Heart right ventricle (tissue), 16 donors: ENCODE results near the gene RNF149. TPM values are rescaled to one million over a fixed set of nuclear protein-coding genes. Genes with fewer than 3 reads are reported as not detected.
A peak's percentile ranks its signal among the peaks of the same experiment; 100 is the strongest.

Source experiments
- ATAC-seq, 8 donors: fragments of 200-7000 bp; cut with Tn5 transposase; one replicate each; pipeline ENCODE4 v1.9.1; 2020; ENCODE audit warnings: mild to moderate bottlenecking in 8 of 8, moderate library complexity in 8 of 8, moderate number of reproducible peaks in 1 of 8
- DNase-seq, 2 donors: peaks; one replicate each; pipeline ENCODE4 v3.0.0-alpha.2; 2020
- H3K27ac ChIP-seq, 10 donors: fragments of 200-600 bp; sonication (generic) in 2 of 10; one replicate each; pipeline versions ENCODE4 v1.5.0 to v1.8.0; 2020 to 2022; ENCODE audit warnings: mild to moderate bottlenecking in 3 of 10
- H3K27me3 ChIP-seq, 7 donors: fragments of 200-600 bp; one replicate each; pipeline ENCODE4 v1.8.0; 2021 to 2022; ENCODE audit warnings: mild to moderate bottlenecking in 2 of 7
- H3K36me3 ChIP-seq, 9 donors: fragments of 200-600 bp; sonication (generic) in 1 of 9; one replicate each; pipeline versions ENCODE4 v1.5.0 to v1.8.0; 2020 to 2022; ENCODE audit warnings: mild to moderate bottlenecking in 2 of 9
- H3K4me1 ChIP-seq, 9 donors: fragments of 200-600 bp; sonication (generic) in 1 of 9; one replicate each; pipeline versions ENCODE4 v1.5.0 to v1.8.0; 2020 to 2022; ENCODE audit warnings: mild to moderate bottlenecking in 4 of 9
- H3K4me3 ChIP-seq, 10 donors: fragments of 200-600 bp; sonication (generic) in 2 of 10; one replicate each; pipeline versions ENCODE4 v1.5.0 to v1.8.0; 2020 to 2022; ENCODE audit warnings: mild to moderate bottlenecking in 7 of 10, moderate library complexity in 2 of 10
- H3K9me3 ChIP-seq, 11 donors: fragments of 200-600 bp in 10 of 11; sonication (generic) in 2 of 11; one replicate each; pipeline versions ENCODE4 v1.5.0 to v1.8.0; 2013 to 2022; ENCODE audit warnings: mild to moderate bottlenecking in 2 of 11, control low read depth in 1 of 11, moderate library complexity in 1 of 11
- CTCF ChIP-seq, 9 donors: fragments of 200-600 bp; sonication (generic) in 2 of 9; IDR thresholded peaks; one replicate each; pipeline versions ENCODE4 v1.5.0 to v1.8.0; 2021 to 2022; ENCODE audit warnings: antibody characterized with exemption in 9 of 9, mild to moderate bottlenecking in 5 of 9, moderate library complexity in 1 of 9
- WGBS, 2 donors: extraction: QIAGEN DNeasy Blood & Tissue Kit; methylation state at CpG; one replicate each; pipeline ENCODE4 v1.1.7; 2013; ENCODE audit warnings: inconsistent platforms in 1 of 2; 5-methylcytosine and 5-hydroxymethylcytosine counted together
- intact Hi-C, 10 donors: fragments of 100-400 bp; cut with DNase I; formaldehyde crosslinking; loops; one replicate each; pipeline versions ENCODE4 v1.11.1 to v1.14.2; 2022
- polyA plus RNA-seq, 2 donors: library from polyadenylated mRNA; stranded (reverse); fragments of 200-250 nt; gene quantifications; one replicate each; pipeline ENCODE4 v1.2.3, GENCODE V29; 2013
- total RNA-seq, 10 donors: library from RNA; stranded (reverse); fragmentation: NEBNext Ultra II Directional in 3 of 10; extraction: Animal tissue kit (Norgen Biotek cat#: 25700) in 3 of 10; gene quantifications; one replicate each; pipeline versions ENCODE4 v1.2.1 to v1.2.4, GENCODE V29; 2021 to 2023
- donor health status: Arrhythmogenic right ventricular cardiomyopathy.
- donor health status: ischemic (EF 13 %, LVEDD 7.1; RV severe dilation, severe dysfunction).
- donor health status: healthy with polysubstance abuse.
- donor health status: DM: no; HTN: yes; CAD: no.
- donor health status: DM: no; HTN: no; CAD: no.
- donor health status: ischemic (EF 25% LVEDD 6.9; RV normal size, moderate dysfunction).
- donor health status: ischemic (EF 25% LVEDD 5.7; RV mildly dilated, moderate dysfunction).
- donor health status: healthy.
- donor health status: DM: yes; HTN: yes; CAD: no.
- donor health status: Ischemic cardiomyopathy.
- donor health status: ischemic (EF 35%, LVEDD 5.7; RV mildly dilated, moderate dysfunction).
- donor health status: nonischemic (EF 11% LVEDD 7.7; RV severe dilation, severe dysfunction).
- donor health status: DM: yes; HTN: yes; CAD: no.
- donor health status: PGD.
- donor health status: ischemic (EF 29% LVEDD 5.4; RV normal size, mild dysfunction).
- donor health status: nonischemic (EF 23%, LVEDD 6.1; RV moderate dilation, normal function).

Gene RNF149
- total and polyA plus RNA-seq, 12 donors = 11.0 to 40.8 (median 12.5) TPM

GRCh38 chr2:101300836-101301235 is 7.7 kb downstream of the RNF149 start:
- TF ChIP-seq CTCF (IDR thresholded peaks at IDR 0.05) = no peak
- peak overlapping the region in 1 of 10 donors; percentile 4 for H3K4me3 ChIP-seq
- no peak for DNase-seq
- intact Hi-C loops = loop anchor here in 1 of 10 donors (10.0 kb wide), 1 partner anchor 46 kb away; the partner anchor contains the start of gene CNOT11
- no peaks in the 10 kb centered on the region for H3K27me3 ChIP-seq
- no peaks in the 10 kb centered on the region for H3K9me3 ChIP-seq
- 58 to 64% methylated on average over 7 of the region's 7 CpGs for WGBS, 2 donors
- H3K27ac ChIP-seq = no peak overlapping the region
- peaks cover 4 to 100% (median 59%) of the 10 kb centered on the region in 9 donors for H3K4me1 ChIP-seq
- no peak for ATAC-seq
- H3K36me3 ChIP-seq = peaks cover 0 to 69% (median 0%) of the 10 kb centered on the region in 9 donors

GRCh38 chr2:101300164-101300563 is 8.3 kb downstream of the RNF149 start:
- no peak for DNase-seq
- Histone ChIP-seq H3K4me1 (peaks cover 4 to 100% (median 53%) of the 10 kb centered on the region in 9 donors), H3K4me3 (no peak overlapping the region), H3K27me3 (no peaks in the 10 kb centered on the region), H3K36me3 (peaks cover 0 to 65% (median 0%) of the 10 kb centered on the region in 9 donors), H3K9me3 (no peaks in the 10 kb centered on the region), H3K27ac (no peak overlapping the region)
- TF ChIP-seq CTCF (IDR thresholded peaks at IDR 0.05) = no peak
- 82% methylated on average over 1 of the region's 1 CpG for WGBS, 2 donors
- no peak for ATAC-seq
- intact Hi-C loops = loop anchor here in 1 of 10 donors (10.0 kb wide), 1 partner anchor 45 kb away; the partner anchor contains the start of gene CNOT11

- ATAC-seq = no peak
- TF ChIP-seq CTCF (IDR thresholded peaks at IDR 0.05) = no peak
- Histone ChIP-seq H3K9me3 (no peaks in the 10 kb centered on the region), H3K27me3 (no peaks in the 10 kb centered on the region), H3K4me1 (peaks cover 4 to 100% (median 47%) of the 10 kb centered on the region in 9 donors), H3K36me3 (peaks cover 0 to 67% (median 0%) of the 10 kb centered on the region in 9 donors), H3K4me3 (no peak overlapping the region), H3K27ac (no peak overlapping the region)
- intact Hi-C loops = loop anchor here in 1 of 10 donors (10.0 kb wide), 1 partner anchor 45 kb away; the partner anchor contains the start of gene CNOT11
- no peak for DNase-seq
- WGBS, 2 donors = 54 to 61% methylated on average over 6 of the region's 6 CpGs
These were observed 8.9 kb downstream of the RNF149 start for GRCh38 chr2:101299604-101300003.

- intact Hi-C loops = no loop called here
- Histone ChIP-seq H3K4me1 (peaks cover 4 to 97% (median 34%) of the 10 kb centered on the region in 9 donors), H3K27me3 (no peaks in the 10 kb centered on the region), H3K9me3 (no peaks in the 10 kb centered on the region), H3K27ac (no peak overlapping the region), H3K4me3 (no peak overlapping the region), H3K36me3 (peaks cover 0 to 69% (median 3%) of the 10 kb centered on the region in 9 donors)
- WGBS, 2 donors = 79 to 92% methylated on average over 2 of the region's 2 CpGs
- no peak for TF ChIP-seq CTCF (IDR thresholded peaks at IDR 0.05)
- no peak for DNase-seq
- ATAC-seq = no peak
These were observed 11.1 kb downstream of the RNF149 start for GRCh38 chr2:101297383-101297782.
